ENCODE data around the gene ZNF697. TPM values are rescaled to one million over a fixed set of nuclear protein-coding genes. Genes with fewer than 3 reads are reported as not detected.

Gene ZNF697
- total RNA-seq (2022; extraction: Qiagen RNA extraction): 1.5 to 1.9 TPM (median 1.6 TPM) in 5 replicates

GRCh38 chr1:119647734-119648619 lies at the start of gene ZNF697:
TSS of gene ZNF697 (minus strand) at chr1:119648266. CDS start at chr1:119626100, 22,166 bp downstream.

Other genes starting within 250 kb of the ZNF697 start
- gene HSD3B2, start 233.1 kb downstream of the ZNF697 start, total RNA-seq (2022; extraction: Qiagen RNA extraction): not detected in 5 replicates
- gene HSD3B1, start 141.1 kb downstream of the ZNF697 start, total RNA-seq (2022; extraction: Qiagen RNA extraction): not detected in 5 replicates
- gene PHGDH, start 63.7 kb upstream of the ZNF697 start, total RNA-seq (2022; extraction: Qiagen RNA extraction): 78.1 to 91.7 TPM (median 86.2 TPM) in 5 replicates
- gene HMGCS2, start 120.6 kb upstream of the ZNF697 start, total RNA-seq (2022; extraction: Qiagen RNA extraction): not detected in 5 replicates
- gene REG4, start 163.2 kb upstream of the ZNF697 start, total RNA-seq (2022; extraction: Qiagen RNA extraction): not detected in 5 replicates
- gene ADAM30, start 248.2 kb upstream of the ZNF697 start, total RNA-seq (2022; extraction: Qiagen RNA extraction): not detected in 5 replicates

Data from A549 treated with CORT108297 at 1 μM for 4 hours (cell line).